Activated B cell treated with CpG ODN at 0.5 μM for 24 hours (primary cell): Measurements from ENCODE around the gene RECK. TPM values are rescaled to one million over a fixed set of nuclear protein-coding genes. Genes with fewer than 3 reads are reported as not detected.
A peak's percentile ranks its signal among the peaks of the same experiment; 100 is the strongest.

Source experiments
- ATAC-seq: fragments of 200-7000 bp; cut with Tn5 transposase; one replicate; pipeline ENCODE4 v1.10.0; 2021; ENCODE audit warnings: low read depth, mild to moderate bottlenecking, moderate library complexity
- CTCF ChIA-PET: fragments of 350-600 bp; sonication (Branson Sonifier 250); formaldehyde crosslinking; loops from one replicate; lab custom pipeline; 2021; ENCODE audit warnings: antibody characterized with exemption; lab: Charles Lee
- POLR2A ChIA-PET: fragments of 350-600 bp; sonication (Branson Sonifier 250); formaldehyde crosslinking; loops from one replicate; lab custom pipeline; 2021; ENCODE audit warnings: antibody characterized with exemption; lab: Charles Lee
- DNase-seq: peaks from one replicate; pipeline ENCODE4 v3.0.0; 2022
- H3K27ac Mint-ChIP-seq: one replicate; pipeline ENCODE4 v1.8.0; 2020; ENCODE audit warnings: mixed read lengths
- H3K27me3 Mint-ChIP-seq: one replicate; pipeline ENCODE4 v1.8.0; 2021; ENCODE audit warnings: mixed read lengths
- H3K36me3 Mint-ChIP-seq: one replicate; pipeline ENCODE4 v1.8.0; 2021; ENCODE audit warnings: low read depth, mixed read lengths
- H3K4me1 Mint-ChIP-seq: one replicate; pipeline ENCODE4 v1.8.0; 2021; ENCODE audit warnings: mixed read lengths
- H3K4me3 Mint-ChIP-seq: one replicate; pipeline ENCODE4 v1.8.0; 2020; ENCODE audit warnings: mild to moderate bottlenecking, mixed read lengths
- H3K9me3 Mint-ChIP-seq: one replicate; pipeline ENCODE4 v1.8.0; 2020; ENCODE audit warnings: mixed read lengths
- CTCF ChIP-seq: fragments of 200-600 bp; IDR thresholded peaks from one replicate; pipeline ENCODE4 v1.8.0; 2022; ENCODE audit warnings: antibody characterized with exemption, mild to moderate bottlenecking
- intact Hi-C: fragments of 100-400 bp; cut with micrococcal nuclease; formaldehyde crosslinking; loops from one replicate; pipeline ENCODE4 v1.15.1; 2024
- total RNA-seq: library from RNA; stranded (reverse); gene quantifications from 2 replicates; pipeline ENCODE4 v1.2.3, GENCODE V29; 2022

RECK gene
- total RNA-seq, 1 donor from 2014 or later = 4.2 TPM

- no peak for TF ChIP-seq CTCF
- ChIA-PET CTCF (interaction anchor here (0.9 to 9.0 kb wide), 19 partner anchors 10 to 226 kb away, joined by 3 to 299 read pairs (median 6); partner anchors contain the start of genes CCIN, CLTA, GLIPR2 and RECK), POLR2A (interaction anchor here (0.6 to 1.8 kb wide), 5 partner anchors 9 to 65 kb away, joined by 3 to 8 read pairs (median 3); partner anchors contain the start of gene GLIPR2)
- intact Hi-C loops = no loop called here
- no peak for ATAC-seq
- no peaks in the 10 kb centered on the region for H3K9me3 Mint-ChIP-seq
- DNase-seq = no peak
- no peaks in the 10 kb centered on the region for H3K27me3 Mint-ChIP-seq
- no peaks in the 10 kb centered on the region for H3K36me3 Mint-ChIP-seq
- no peak overlapping the region for H3K4me3 Mint-ChIP-seq
- H3K27ac Mint-ChIP-seq = no peak overlapping the region
- H3K4me1 Mint-ChIP-seq = peaks cover 2% of the 10 kb centered on the region
These were observed 65.4 kb downstream of the RECK start for GRCh38 chr9:36101916-36102741.

DNA sequence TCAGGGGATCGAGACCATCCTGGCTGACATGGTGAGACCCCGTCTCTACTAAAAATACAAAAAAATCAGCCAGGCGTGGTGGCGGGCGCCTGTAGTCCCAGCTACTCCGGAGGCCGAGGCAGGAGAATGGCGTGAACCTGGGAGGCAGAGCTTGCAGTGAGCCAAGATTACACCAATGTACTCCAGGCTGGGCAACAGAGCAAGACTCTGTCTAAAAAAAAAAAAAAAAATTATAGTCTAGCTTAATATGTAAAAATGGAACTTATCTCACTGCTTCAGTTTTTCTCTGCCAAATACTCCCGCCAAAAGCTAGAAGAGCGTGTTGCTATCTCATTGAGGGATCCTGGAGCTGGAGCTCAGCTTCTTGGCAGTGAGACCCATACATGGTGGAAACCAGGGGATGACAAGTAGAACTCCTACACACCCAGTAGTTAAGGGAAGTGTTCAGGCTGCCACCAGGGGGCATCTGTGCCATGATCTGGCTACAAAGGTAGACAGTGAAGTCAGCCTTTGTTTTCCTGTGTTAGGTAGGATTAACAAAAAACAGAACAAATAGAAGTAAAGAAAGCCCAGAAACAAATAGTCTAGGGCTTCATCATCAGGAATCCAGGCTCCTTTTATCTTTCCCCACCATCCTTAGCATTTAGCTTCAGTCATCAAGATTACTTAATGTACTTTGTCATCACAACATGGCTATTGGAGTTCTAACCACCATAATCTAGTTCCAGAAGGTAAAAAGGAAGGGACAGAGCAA lies 66.2 kb downstream of the RECK start:
- Mint-ChIP-seq H3K27ac (no peak overlapping the region), H3K4me1 (peaks cover 2% of the 10 kb centered on the region), H3K4me3 (no peak overlapping the region), H3K36me3 (no peaks in the 10 kb centered on the region), H3K27me3 (no peaks in the 10 kb centered on the region), H3K9me3 (no peaks in the 10 kb centered on the region)
- peak; percentile 61 for TF ChIP-seq CTCF
- ATAC-seq = peak; percentile 100
- ChIA-PET CTCF (interaction anchor here (0.8 to 9.0 kb wide), 22 partner anchors 9 to 228 kb away, joined by 3 to 299 read pairs (median 4); partner anchors contain the start of genes CCIN, CLTA, GLIPR2 and RECK), POLR2A (interaction anchor here (0.7 to 1.8 kb wide), 3 partner anchors 10 to 63 kb away, joined by 3 to 8 read pairs (median 4); no protein-coding TSS in a partner anchor)
- intact Hi-C loops = loop anchor here (1.0 kb wide), 5 partner anchors 34 to 226 kb away; partner anchors contain the start of gene CLTA
- peak; percentile 68 for DNase-seq

- no peak for DNase-seq
These were observed 72.4 kb downstream of the RECK start for GRCh38 chr9:36109071-36109470.

DNA sequence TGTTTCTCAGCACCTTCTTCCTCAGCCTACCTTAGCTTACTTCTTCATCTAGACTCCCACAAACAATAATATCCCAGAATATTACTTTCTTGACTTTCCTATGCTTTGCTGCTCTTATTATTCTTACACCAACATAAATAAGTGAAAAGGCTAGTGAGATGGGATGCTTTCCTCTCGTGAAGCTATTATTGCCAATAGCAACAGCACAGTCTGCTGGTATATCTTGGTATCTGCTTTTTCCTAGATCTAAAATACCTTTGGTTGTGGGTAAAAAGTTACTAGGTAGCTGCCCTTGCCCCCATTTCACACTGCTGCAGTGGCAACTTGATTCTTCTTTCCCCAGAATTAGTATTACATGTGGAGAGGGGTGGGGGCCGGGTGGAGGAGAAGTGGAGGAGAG lies 73.7 kb downstream of the RECK start:
- POLR2A ChIA-PET = no interaction called here
- H3K27me3 Mint-ChIP-seq = no peaks in the 10 kb centered on the region
- H3K4me1 Mint-ChIP-seq = no peaks in the 10 kb centered on the region
- CTCF ChIA-PET = interaction anchor here (1.0 kb wide), 1 partner anchor 56 kb away, joined by 5 read pairs; no protein-coding TSS in a partner anchor
- peaks cover 12% of the 10 kb centered on the region for H3K36me3 Mint-ChIP-seq
- intact Hi-C loops = no loop called here
- no peak for DNase-seq
- ATAC-seq = no peak
- no peak for TF ChIP-seq CTCF
- no peak overlapping the region for H3K27ac Mint-ChIP-seq
- H3K4me3 Mint-ChIP-seq = no peak overlapping the region
- no peaks in the 10 kb centered on the region for H3K9me3 Mint-ChIP-seq

More at GRCh38 chr9:36109071-36109470, 72.4 kb downstream of the RECK start:
- intact Hi-C loops = no loop called here
- H3K27me3 Mint-ChIP-seq = no peaks in the 10 kb centered on the region
- no peak for ATAC-seq
- no peaks in the 10 kb centered on the region for H3K9me3 Mint-ChIP-seq
- H3K4me1 Mint-ChIP-seq = no peaks in the 10 kb centered on the region
- ChIA-PET POLR2A (no interaction called here), CTCF (interaction anchor here (3.2 kb wide), 1 partner anchor 57 kb away, joined by 12 read pairs; no protein-coding TSS in a partner anchor)
- no peak overlapping the region for H3K27ac Mint-ChIP-seq
- H3K36me3 Mint-ChIP-seq = peaks cover 12% of the 10 kb centered on the region
- no peak overlapping the region for H3K4me3 Mint-ChIP-seq
- no peak for TF ChIP-seq CTCF
